ENCODE results near the gene TRERF1. TPM values are rescaled to one million over a fixed set of nuclear protein-coding genes. Genes with fewer than 3 reads are reported as not detected.
"Not testable (repeated sequence)": the region's sequence is repeated elsewhere in the genome, so short reads cannot be mapped to it uniquely, and the experiment has no call there.

The TRERF1 gene
- total RNA-seq, 1 donor from 2014 or later: 20.6 TPM

DNA sequence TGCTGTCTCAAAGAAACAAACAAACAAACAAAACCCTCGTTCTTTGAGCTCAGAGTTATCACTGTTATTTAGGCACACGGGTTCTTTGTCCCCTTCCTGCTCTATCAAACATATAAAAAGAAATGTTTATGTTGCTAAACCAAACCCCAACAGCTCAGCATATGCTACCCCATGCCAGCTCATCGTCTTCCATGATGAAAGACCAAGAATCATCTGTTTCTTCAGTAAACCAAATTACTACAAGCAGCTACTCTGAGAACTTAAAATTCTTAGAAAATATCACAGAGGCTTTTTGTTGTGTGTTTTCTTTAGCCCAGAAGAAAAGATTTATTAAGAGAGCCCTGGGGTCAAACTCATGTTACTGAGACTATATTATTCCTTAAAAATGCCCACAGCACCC lies 4.7 kb downstream of the TRERF1 start:
- Histone ChIP-seq H3K4me3 (no peak overlapping the region), H3K36me3 (no peaks in the 10 kb centered on the region), H3K9me3 (no peaks in the 10 kb centered on the region), H3K27me3 (no peaks in the 10 kb centered on the region), H3K27ac (no peak overlapping the region), H3K4me1 (peaks cover 70% of the 10 kb centered on the region)
- TF ChIP-seq POLR2AphosphoS5 (IDR thresholded peaks at IDR 0.05; ENCODE audit: insufficient read depth in 1 of 2, low read depth in 1 of 2): no peak
- no peak for TF ChIP-seq POLR2A (IDR thresholded peaks at IDR 0.05)
- TF ChIP-seq, protein P1, sequence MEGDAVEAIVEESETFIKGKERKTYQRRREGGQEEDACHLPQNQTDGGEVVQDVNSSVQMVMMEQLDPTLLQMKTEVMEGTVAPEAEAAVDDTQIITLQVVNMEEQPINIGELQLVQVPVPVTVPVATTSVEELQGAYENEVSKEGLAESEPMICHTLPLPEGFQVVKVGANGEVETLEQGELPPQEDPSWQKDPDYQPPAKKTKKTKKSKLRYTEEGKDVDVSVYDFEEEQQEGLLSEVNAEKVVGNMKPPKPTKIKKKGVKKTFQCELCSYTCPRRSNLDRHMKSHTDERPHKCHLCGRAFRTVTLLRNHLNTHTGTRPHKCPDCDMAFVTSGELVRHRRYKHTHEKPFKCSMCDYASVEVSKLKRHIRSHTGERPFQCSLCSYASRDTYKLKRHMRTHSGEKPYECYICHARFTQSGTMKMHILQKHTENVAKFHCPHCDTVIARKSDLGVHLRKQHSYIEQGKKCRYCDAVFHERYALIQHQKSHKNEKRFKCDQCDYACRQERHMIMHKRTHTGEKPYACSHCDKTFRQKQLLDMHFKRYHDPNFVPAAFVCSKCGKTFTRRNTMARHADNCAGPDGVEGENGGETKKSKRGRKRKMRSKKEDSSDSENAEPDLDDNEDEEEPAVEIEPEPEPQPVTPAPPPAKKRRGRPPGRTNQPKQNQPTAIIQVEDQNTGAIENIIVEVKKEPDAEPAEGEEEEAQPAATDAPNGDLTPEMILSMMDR (IDR thresholded peaks at IDR 0.05): no peak
- no peak for DNase-seq (ENCODE audit: extremely low spot score in 2 of 2)
- intact Hi-C loops (cut with DNase I): no loop called here

DNA sequence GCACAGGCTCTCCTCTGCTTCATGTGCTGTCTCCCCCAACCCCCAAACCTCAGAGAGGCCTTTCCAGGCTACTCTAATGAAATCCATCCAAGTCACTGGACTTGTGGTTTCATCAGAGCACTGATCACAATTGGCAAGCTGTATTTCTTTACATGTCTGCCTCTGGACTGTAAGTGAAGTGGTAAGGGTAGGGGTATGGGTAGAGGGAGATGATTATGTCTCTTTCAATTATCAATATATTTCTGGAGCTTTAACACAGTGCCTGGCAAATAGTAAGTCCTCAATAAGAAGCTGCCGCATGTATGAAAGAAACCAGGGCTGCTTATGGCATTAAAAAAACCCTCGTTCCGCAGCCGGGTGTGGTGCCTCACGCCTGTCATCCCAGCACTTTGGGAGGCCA lies 5.4 kb downstream of the TRERF1 start:
- H3K4me1 ChIP-seq: peaks cover 76% of the 10 kb centered on the region
- no peaks in the 10 kb centered on the region for H3K36me3 ChIP-seq
- no peak overlapping the region for H3K27ac ChIP-seq
- H3K27me3 ChIP-seq: no peaks in the 10 kb centered on the region
- intact Hi-C loops (cut with DNase I): no loop called here
- no peak overlapping the region for H3K4me3 ChIP-seq
- no peak for DNase-seq (ENCODE audit: extremely low spot score in 2 of 2)
- no peaks in the 10 kb centered on the region for H3K9me3 ChIP-seq
- TF ChIP-seq POLR2A (IDR thresholded peaks at IDR 0.05) (no peak), POLR2AphosphoS5 (IDR thresholded peaks at IDR 0.05; ENCODE audit: insufficient read depth in 1 of 2, low read depth in 1 of 2) (no peak)
- TF ChIP-seq, protein P1 (IDR thresholded peaks at IDR 0.05): no peak

GRCh38 chr6:42445955-42446354 lies 5.8 kb downstream of the TRERF1 start:
- H3K4me3 ChIP-seq; H3K9me3 ChIP-seq; DNase-seq (ENCODE audit: extremely low spot score in 2 of 2); H3K27me3 ChIP-seq; H3K36me3 ChIP-seq; intact Hi-C loops (cut with DNase I); H3K27ac ChIP-seq: not testable (repeated sequence)
- peaks cover 78% of the 10 kb centered on the region for H3K4me1 ChIP-seq

- TF ChIP-seq POLR2A (IDR thresholded peaks at IDR 0.05) (no peak), POLR2AphosphoS5 (IDR thresholded peaks at IDR 0.05; ENCODE audit: insufficient read depth in 1 of 2, low read depth in 1 of 2) (no peak)
- TF ChIP-seq, protein P1 (IDR thresholded peaks at IDR 0.05): no peak
- H3K27me3 ChIP-seq: no peaks in the 10 kb centered on the region
- peak overlapping the region in 1 of 2 donors; percentile 26 for H3K4me3 ChIP-seq
- H3K4me1 ChIP-seq: peaks cover 73% of the 10 kb centered on the region
- DNase-seq (ENCODE audit: extremely low spot score in 2 of 2): no peak
- H3K36me3 ChIP-seq: no peaks in the 10 kb centered on the region
- H3K9me3 ChIP-seq: no peaks in the 10 kb centered on the region
- H3K27ac ChIP-seq: peak overlapping the region; percentile 78
- intact Hi-C loops (cut with DNase I): no loop called here
Measured at GRCh38 chr6:42443312-42444060, 8.2 kb downstream of the TRERF1 start.

DNA sequence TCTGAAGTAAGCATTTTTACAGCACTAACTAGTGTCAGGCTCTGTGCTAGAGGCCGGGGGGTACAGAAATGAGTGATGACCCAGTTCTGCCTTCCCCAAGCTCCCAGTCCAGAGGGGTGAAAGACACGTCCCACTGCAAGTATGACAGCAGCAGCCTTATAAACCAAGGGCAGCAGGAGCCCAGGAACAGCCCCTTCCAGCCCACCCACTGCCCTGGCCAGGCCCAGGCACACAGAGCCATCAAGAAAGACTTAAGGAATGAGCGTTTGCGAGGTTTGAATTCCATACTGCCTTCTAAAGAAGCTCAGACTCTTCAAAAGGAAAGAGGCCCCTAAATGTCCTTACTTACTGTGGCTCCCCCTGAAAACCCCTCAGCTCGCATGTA lies 10.0 kb downstream of the TRERF1 start:
- no peak for DNase-seq (ENCODE audit: extremely low spot score in 2 of 2)
- TF ChIP-seq POLR2AphosphoS5 (IDR thresholded peaks at IDR 0.05; ENCODE audit: insufficient read depth in 1 of 2, low read depth in 1 of 2): no peak
- TF ChIP-seq, protein P1 (IDR thresholded peaks at IDR 0.05): no peak
- no peak for TF ChIP-seq POLR2A (IDR thresholded peaks at IDR 0.05)
- Histone ChIP-seq H3K4me3 (peak overlapping the region in 1 of 2 donors; percentile 0), H3K4me1 (peaks cover 55% of the 10 kb centered on the region), H3K27me3 (no peaks in the 10 kb centered on the region), H3K27ac (peak overlapping the region; percentile 82), H3K36me3 (no peaks in the 10 kb centered on the region), H3K9me3 (no peaks in the 10 kb centered on the region)
- intact Hi-C loops (cut with DNase I): no loop called here
